Right lobe of liver (tissue), 4 donors: ENCODE results near the gene NOD1.

ENCODE experiments used
- CTCF ChIP-seq, 4 donors: fragments of 200-600 bp in 3 of 4; fragments of 450-650 bp in 1 of 4; IDR thresholded peaks; one replicate each; pipeline versions ENCODE4 v1.5.1 to v1.8.0; 2016 to 2022; ENCODE audit warnings: antibody characterized with exemption in 4 of 4, mild to moderate bottlenecking in 2 of 4
- POLR2A ChIP-seq: fragments of 450-650 bp; IDR thresholded peaks from one replicate; pipeline ENCODE4 v1.6.1; 2017; ENCODE audit warnings: antibody characterized with exemption, mild to moderate bottlenecking
- donor health status: DM: no; HTN: no; CAD: no.
- donor health status: DM: no; HTN: no; CAD: no.
- donor health status: DM: no; HTN: yes; CAD: no.

DNA sequence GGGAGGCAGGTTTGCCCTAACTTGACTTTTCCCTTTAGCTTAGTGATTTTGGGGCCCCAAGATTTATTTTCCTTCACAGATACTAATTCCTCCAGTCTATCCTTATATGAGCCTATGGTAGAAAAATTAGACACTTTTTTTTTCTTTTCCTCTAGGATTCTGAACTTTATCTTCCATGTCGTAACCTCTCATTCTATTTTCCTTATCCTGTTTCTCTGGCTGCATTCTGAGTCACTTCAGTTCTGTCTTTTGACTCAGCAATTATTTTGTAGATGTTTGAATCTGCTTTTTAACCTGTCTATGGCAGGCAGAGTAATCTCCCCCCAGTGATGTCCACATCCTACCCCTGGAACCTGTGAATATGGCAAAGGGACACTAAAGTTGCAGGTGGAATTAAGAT, 7.1 kb upstream of the NOD1 start:
- TF ChIP-seq CTCF (IDR thresholded peaks at IDR 0.05) (no peak), POLR2A (no peak)
